Stimulated activated CD8-positive, alpha-beta memory T cell treated with anti-CD3 and anti-CD28 coated beads, Interleukin-15, amount 100 ng/mL, for 48 hours (primary cell): Measurements from ENCODE around the gene C4orf50.

Experiments
- DNase-seq, 2 donors: peaks; one replicate each; pipeline ENCODE4 v3.0.0-alpha.2; 2020; ENCODE audit warnings: low read depth in 2 of 2

C4orf50 gene

DNA sequence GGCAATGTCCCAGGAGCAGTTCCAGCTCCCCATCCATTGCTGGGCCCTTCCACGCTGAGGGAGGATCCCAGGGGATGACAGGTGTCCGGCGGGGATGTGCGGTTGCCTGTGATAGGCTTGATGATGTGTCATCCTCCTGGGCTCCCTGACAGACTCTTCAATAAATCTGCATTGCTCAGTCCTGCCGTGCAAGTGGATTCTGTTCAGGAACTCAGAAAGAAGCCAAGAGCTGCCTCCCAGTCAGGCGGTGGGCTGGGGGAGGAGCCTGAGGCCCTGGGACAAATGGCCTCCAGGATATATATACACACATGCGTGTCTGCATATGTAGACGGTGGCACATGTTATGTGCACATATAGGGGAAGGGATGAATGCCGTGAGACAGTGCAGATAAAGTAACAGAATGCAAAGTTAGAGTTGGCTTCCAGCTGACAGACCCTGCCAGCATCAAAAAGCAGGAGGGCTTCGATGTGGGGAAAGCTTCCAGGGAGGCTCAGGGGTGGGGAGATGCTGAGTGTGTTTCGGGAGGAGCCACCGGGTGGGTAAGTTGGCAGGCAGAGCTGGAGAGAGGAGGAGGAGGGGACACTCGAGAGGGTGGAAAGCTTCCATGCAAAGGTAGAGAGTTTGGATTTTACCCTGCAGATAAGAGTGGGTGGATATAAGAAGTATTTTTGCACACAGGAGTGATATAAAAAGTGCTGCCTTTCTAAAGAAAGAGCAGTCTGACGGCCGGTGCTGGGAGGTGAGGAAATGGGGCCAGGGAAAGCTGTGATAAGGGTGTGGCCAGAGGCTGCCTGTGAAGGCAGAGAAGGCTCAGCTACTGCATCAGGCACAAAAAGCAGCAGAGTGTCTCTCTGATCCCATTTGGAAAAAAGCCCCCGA is 96.9 kb downstream of the C4orf50 start:
- DNase-seq: no peak

DNA sequence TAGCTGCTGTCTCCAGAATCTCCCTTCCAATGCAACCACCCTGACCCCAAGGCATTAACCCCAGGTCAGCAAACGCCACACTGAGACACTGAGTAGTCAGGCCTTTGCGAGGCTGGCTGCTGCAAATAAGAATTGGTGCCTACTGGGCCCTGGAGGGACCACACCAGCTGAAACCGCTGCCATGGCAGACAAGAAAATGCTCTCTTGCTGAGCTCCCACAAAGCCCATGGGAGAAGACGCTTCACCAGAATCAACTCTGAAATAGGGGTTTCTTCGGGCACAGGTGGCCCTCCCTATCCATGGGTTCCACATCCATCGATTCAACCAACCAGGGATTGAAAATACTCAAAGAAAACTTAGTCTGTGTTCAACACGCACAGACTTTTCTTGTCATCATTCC is 98.7 kb downstream of the C4orf50 start:
- DNase-seq: no peak

DNA sequence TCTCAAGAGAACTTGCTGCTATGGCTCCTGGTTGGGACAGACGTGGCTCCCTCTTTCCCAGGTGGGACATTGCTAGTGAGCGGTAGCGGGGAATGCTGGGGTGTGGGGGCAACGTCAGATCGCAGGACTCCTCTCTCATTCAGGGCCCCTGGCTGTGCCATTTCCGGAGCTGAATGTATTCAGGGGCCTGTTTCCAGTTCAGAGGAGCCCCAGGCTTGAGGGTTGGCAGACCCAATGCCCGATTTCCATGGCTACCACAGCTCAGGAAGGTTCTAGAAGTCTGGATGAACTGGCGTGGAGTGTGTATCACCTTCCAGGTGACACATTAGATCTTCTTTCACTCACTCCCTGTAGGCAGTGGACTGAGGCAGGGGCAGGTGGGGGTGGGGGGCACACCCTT is 99.2 kb downstream of the C4orf50 start:
- DNase-seq: no peak

DNA sequence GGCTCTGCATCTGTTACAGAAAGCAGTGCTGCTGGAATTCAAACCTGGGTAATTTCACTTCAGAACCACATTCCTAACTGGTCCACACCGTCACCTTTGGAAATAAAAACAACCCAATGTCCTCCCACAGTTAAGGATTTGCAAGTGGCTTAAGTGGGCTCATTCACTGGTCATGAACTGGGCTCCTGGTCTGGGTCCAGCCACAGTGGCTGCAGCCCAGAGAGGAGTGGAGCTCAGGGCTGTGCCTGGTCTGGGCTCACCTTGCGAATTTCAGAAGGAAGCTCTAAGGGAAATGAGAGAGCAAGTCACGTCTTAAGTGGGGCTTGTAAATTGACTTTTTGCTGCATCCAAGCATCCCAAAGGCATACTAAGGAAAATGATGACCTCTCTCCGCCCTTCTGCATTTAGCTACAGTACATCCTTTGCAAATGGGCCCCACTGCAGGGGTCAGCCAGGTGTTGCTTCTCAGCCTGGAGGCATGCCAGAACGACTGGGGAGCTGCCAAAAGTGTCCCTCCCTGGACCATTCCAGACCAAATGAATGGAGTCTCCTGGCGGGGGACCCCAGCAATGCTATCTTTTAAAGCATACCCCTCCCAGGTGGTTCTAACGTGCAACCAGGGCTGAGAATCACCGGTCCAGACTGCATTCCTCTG is 99.8 kb downstream of the C4orf50 start:
- no peak for DNase-seq

DNA sequence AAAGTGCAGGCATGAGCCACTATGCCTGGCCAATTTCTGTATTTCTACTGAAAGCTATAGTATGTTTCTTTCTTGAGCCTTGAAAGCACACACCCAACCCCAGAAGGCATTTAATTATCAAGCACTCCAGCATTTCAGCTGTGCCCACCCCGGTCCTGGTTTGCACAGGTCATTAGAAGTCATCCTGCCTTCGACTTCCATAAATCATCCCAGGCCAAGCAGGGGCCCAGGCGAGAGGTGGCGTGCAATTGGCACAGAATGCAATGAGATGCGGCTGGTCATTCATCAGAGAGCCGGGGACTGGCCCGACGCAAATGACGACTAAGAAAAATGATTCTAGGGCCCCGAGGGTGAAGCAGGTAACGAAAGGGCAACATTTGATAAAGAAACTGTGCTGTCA is 100.6 kb downstream of the C4orf50 start:
- DNase-seq: no peak

DNA sequence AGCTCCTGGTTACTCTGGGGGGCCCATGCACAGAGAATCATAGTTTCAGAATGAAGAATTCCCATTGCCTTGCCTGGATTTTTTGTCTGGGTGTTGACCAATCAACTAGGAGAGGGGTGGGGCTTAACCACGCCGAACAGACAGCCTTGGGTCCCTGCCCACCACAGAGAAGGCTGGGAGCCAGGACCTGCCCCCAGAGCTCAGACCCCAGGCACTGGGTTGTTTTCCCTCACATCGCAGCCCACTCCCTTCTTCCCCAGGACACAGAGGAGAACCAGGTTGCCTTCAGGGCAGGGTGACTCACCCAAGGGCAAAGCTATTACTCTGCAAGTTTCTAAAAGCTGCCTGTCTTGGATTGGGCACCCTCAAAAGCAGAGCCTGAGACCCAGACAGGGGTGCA is 102.0 kb downstream of the C4orf50 start:
- DNase-seq: no peak

DNA sequence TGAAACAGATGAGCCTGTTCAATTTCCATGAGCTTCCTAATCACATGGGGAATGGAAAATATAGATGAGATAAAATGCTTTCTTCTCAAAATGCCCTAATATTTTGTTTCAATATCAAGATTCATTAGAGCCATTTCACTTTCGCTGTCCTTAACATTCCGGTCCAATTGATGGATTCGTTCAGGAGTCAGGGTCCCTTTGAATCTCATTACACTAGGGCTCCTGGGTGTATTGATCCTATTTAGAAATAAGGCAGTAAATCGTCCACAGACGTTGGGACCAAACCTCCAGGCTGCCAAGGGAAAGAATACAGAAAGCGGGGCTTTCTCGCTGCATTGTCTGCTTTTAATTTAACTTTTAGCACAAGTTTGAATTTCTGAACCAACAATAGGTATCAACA is 104.8 kb downstream of the C4orf50 start:
- no peak for DNase-seq

DNA sequence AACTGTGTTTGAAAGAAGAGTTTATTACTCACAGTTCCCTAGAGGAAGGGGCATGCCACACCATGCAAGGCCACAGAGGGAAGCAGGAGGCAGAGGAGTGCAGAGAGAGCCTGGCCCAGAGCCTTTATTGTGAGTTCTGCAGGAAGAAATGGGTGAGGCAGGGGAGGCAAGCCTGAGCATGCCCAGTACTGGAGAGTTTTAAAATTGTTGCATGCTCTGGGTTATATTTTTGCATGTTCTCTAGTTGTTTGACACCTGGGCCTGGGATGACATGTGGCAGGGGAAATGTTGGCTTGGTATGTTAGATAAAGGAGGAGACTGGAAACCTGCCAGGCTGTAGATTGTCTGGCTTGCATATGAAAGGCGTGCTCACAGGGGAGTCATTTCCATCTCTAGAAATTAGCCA is 105.6 kb downstream of the C4orf50 start:
- DNase-seq: no peak

DNA sequence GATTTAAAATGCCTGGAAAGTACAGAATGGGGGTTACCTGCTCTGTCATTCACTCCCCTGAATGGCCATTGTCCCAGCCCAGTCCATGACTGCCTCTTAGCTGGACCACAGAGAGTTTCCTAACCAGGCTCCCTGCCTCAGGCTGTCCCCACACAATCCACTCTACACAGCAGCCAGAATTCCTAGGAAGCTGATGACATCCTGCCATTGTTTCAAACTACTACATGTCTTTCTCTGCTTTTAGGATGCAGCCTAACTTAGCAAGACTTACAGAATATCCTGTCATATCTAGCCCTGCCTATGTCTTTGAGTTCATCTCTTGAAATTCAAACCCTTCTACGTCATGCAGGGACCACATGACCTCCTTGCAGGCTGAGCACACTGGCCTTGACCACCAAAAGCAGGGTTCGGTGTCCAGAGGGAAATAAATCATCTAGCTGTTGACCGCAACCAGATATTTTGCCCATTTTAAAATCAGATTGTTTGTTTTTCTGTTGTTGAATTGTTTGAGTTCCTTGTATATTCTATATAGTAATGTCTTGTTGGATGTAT is 109.3 kb downstream of the C4orf50 start:
- DNase-seq: no peak

DNA sequence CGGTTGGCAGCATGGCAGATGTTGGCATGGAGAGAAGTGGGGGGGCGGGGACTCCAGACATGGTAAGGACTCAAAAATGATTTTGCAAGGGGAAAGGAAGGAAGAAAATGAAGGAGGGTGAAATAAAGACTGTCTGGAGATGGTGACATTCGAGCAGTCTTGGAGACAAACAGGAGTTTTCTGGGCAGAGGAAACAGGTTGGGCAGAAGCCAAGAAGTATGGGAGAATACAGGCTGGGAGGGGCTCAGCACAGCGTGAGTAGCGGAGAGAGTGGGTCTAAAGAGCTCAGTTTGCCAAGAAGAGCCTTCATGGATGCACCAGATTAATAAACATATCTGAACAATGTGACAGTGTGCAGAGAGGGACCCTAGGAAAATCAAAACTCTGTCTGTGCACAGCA is 112.0 kb downstream of the C4orf50 start:
- DNase-seq: no peak

DNA sequence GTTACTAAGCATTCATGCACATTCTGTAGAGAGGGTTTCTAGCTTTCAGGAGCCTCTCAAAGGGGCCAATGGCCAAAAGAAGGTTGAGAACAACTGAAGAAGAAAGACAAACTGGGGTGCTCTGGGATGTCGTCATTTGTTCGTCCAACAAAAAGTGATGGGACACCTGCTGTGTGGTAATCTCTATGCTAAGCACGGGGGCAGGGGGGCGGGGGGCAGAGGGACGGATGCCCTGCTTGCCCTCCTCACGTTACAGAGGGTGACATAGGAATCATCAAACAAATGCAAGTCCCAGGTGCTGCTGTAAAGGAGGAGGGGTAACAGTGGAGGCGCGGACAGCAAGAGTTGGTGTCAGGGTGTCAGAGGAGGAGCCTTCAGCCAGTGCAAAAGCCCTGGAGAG is 112.5 kb downstream of the C4orf50 start:
- no peak for DNase-seq

DNA sequence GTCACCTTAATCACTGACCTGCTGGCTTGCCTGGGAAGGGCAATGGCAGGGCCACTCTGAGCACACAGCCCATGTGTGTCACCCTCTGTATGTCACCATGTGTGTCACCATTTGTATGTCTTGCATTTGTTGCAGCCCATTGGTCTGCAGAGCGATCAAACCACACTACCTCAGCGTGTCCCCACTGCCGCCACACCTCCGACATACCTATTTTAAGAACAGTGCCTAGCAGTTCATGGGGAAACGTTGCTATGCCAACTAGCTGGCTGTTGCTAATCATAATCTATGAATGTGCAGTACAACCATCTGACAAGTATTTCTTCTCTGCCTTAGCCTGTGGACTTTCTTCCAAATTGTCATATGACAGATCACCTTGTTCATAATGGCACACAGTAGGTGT is 117.4 kb downstream of the C4orf50 start:
- no peak for DNase-seq

DNA sequence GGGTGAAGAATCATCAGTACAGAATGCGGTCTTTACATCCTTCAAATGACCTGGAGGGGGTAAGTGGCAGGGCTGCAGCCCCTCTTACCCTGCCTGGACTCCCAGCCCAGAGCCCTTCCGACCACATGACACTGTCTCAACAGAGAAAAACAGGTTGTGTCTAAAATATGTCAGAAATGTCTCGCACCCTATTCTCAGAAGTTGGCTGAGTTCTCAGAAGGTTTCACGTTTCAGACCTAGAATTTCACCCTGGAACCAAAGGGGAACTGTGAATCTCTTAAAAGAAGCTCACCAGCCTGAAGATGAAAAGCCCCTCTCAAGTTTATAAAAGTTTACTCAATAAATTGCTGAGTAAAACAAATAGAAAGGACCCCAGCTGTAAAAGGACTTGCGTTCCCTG is 118.3 kb downstream of the C4orf50 start:
- no peak for DNase-seq

DNA sequence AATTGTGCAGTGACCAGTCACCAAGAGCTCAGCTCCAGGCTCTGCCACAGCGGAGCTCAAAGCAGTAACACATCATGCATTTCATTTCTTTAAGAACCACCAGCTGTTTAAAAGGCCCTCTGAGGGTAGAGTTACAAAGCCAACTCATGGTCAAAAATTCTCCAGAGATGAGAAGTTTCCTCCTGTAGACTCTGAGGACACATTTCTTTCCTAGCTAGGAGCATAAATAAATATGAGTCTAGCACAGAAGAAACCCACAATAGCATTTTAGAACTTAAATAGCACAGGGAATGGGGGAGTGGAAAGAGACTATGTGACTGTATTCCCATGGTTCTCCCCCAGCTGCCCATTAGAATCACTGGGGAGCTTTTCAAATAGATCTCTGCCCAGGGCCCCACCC is 118.8 kb downstream of the C4orf50 start:
- no peak for DNase-seq

DNA sequence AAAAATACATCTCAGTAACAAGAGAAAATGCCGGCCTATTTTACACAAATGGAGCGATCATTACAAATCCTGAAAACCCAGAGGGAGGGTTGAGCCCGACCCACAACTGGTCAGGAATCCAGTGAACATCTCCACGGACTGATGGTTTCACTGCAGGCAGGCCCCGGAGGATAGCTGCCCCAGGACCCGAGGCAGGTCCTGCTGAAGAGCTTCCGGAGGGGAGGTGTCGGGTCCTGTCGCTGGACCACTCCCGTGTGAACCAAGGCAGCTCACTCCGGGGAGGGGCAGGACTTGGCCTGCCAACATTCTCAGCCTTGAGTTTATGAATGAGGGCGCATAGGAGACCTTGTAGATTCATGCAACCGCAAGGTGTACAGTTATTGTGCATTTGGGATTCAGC is 120.6 kb downstream of the C4orf50 start:
- no peak for DNase-seq

DNA sequence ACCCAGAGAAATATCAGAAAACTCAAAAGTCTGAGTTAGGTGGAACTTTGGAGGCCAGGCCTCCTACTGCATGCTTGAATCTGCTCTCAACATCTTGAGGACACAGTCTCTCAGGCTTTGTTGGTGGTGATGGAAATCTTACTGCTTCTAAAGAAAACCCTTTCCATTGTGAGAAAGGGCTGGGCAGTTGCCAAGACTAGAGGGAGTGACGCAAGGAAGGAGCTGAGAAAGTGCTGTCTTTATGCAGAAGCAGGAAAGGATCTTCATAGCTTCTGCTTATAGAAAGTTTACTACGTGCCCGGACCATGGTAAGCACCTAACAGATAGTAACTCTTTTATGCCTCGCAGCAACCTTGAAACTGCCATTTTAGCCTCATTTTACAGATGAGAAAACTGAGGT is 122.9 kb downstream of the C4orf50 start:
- no peak for DNase-seq

DNA sequence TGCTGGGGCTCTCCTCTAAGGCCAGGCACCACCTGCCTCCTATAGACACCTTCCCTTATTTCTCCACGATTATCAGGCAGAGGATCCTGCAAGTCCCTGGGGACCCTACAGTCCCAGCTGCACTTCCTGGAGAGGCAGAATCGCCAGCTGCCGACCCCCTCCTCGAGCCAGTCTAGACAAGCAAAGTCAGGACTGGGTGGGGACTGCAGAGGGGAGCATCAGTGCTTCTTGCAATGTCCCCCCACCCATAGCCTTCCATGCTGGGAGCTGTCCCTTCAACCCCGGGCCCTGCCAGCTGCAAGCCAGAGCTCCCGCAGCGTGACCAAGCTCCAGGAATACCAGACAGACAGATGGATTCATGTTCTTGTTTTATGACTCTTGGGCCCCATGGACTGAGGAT is 124.0 kb downstream of the C4orf50 start:
- DNase-seq: no peak

DNA sequence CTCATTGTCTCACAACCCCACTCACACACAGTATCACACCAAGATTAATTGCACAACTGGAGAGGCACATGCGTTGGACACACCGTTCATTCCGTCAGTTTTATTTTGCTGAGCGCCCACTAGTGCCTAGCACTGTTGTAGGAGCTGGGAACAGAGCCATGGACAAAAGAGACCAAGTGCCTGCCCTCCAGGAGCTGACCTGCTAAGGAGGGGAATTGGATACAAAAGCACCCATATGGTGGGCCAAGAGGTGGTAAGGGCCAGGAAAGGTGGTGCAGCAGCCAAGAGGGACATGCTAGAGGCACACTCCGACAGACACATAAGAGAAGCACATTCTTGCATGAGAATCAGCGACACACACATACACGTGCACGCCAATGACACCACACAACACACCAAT is 124.6 kb downstream of the C4orf50 start:
- DNase-seq: no peak

DNA sequence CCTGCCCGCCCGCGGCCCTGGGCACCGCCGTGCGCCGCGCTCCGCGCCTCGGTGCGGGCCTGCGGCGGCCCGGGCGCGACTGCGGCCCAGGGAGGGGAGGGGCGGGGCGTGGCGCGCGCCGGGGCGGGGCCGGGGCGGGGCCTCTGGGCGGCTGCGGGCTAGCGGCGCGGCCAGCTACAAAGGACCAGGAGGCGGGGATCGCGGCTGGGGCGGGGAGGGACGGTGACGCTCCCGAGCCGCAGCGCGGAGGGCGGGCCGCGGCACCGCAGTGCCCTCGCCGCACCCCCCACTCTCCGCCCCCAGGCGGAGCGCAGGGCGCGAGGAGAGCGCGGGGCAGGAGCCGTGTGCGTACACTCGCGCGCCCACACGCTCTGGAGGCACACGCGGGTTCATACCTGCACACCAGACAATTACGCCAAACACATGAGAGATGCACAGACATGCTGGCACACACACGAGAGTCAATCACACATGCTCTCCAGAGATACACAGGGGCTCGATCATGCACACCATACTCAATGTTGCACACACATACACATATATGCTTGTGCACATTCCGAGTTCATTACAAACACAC is 125.1 kb downstream of the C4orf50 start, which contains the start of gene CRMP1:
CRMP1 (minus strand) TSS at position 83 of the 577 bp plus-strand sequence. CDS start 117 bp downstream, outside the sequence.
- no peak for DNase-seq

DNA sequence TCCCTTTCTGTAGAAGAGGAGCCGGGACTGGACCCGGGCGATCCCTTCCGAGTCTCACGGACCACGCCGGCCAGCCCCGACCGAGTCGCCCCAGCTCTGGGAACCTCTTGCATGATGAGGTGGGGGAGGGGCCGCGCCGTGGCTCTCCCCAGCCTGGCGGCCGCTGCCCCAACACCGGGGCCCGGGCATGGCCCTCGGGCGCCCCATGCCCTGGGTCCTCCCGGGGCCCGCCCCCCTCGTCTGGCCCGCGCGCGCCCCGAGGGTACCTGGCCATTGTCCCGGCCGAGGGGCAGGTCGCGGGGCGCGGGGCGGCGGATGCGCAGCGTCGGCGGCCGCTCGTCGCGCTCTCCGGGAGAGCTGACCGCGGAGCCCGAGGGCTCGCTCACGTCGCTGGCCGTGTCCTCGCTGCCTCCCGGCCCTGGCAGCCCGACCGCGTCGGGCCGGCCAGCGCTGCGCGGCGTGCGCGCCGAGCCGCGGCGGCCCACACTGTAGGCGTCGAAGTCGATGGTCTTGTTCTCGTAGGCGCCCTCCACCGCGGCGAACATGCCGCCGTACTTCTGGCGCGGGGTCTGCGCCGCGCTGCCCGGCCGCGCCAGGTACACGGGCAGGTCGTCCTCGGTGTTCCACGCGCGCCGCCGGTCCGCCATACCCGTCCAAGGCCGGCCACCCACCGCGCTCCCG is 125.8 kb downstream of the C4orf50 start:
- no peak for DNase-seq

DNA sequence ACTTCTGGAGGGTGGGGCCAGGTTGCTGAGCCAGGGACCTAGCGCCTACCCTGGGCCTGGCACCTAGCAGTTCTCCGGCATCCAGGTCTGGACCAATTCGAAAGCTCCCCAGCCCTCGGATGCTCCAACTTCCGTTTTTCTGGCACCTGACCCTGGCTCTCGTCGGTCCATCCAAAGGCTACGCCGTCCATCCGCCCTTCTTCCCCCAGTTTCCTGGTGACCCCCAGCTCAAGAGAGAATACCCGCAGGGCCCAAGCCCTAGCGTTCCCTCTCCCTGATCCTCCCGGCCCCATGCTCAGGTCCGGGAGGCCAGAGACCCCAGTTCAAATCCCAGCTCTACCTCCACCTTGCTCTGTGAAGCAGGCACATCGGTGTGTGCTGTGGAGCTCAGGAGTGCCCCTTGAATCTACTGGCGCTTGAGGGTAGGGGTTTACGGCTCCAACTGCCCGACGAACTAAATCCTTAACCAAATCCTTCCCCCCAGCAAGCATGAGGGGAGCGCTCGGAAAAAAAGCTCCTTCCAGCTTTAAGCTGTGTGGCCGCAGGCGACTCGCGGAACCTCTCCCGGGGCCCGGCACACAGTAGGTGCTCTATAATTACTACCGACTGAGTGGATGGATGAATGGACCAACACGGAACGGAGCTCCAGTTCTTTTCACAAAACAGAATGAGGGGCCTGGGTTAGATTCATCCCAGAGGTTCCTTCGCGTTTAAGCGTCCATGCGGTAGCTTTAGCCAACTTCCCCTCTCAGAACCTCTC is 126.5 kb downstream of the C4orf50 start:
- DNase-seq: no peak
